HG03378 (cell line): ENCODE measurements around the gene ZBTB7A.

Source experiments
- ATAC-seq: cut with Tn5 transposase; IDR thresholded peaks from one replicate; pipeline ENCODE4 v1.9.1; 2021; ENCODE audit warnings: mild to moderate bottlenecking, moderate library complexity; ENCODE audit not compliant: unreplicated experiment

Gene ZBTB7A

DNA sequence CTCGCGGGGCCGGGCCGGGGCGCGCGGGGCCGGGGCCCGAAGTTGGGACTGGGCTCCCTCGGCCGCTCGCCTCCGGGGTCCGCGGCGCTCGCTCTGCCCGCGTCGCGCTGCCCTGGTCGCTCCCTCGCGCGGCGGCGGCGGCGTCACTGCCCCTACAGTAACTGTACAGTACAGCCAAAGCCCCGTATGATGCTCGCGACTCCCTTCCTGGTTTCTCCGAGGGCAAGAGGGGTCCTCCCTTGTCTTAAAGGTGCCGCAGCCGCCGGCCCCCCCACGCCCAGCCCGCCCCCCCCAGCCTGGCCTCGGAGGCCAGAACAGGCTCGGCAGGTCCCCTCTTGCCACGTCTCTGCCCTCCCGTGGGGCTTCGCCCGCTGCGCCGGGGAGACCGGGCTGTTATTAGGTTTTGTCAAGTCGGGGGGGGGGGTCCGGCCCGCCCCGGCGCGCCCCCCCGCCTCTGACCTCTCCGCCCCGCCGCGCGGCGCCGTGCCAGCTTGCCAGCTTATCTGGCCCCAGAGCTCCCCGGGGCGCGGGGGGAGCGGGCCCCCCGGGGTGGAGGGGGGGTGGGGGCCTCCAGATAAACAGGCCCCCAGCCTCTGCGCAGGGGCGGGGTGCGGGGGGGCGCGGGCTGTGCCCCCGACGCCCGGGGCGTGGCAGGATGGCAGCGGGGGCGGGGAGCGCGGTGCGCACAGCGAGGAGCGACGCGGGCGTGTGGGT lies at the start of gene ZBTB7A:
ZBTB7A (minus strand) TSS at position 218 of the 714 bp plus-strand sequence. CDS start 11,667 bp downstream, outside the sequence.
- no peak for ATAC-seq

DNA sequence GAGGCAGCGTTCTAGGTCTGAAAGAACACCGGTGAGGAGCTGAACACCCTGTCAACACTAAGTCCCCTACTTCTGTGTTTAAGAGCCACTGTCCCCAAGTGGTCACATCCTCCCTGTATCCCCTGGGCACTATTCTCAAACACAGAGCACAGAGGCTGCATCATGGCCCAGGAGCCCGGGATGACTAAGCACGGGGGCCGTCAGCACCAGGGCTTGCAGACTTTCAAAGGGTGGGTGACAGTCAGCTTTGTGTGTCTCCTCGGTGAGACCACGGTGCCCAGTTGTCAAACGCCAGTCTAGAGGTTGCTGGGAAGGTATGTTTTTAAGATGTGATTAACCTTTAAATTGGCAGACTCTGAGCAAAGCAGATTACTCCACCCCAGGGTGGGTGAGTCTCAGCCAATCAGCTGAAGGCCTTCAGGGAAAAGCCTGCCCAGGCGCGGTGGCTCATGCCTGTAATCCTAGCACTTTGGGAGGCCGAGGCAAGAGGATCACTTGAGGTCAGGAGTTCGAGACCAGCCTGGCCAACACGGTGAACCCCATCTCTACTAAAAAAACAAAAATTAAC lies 49.2 kb upstream of the ZBTB7A start:
- ATAC-seq: no peak

DNA sequence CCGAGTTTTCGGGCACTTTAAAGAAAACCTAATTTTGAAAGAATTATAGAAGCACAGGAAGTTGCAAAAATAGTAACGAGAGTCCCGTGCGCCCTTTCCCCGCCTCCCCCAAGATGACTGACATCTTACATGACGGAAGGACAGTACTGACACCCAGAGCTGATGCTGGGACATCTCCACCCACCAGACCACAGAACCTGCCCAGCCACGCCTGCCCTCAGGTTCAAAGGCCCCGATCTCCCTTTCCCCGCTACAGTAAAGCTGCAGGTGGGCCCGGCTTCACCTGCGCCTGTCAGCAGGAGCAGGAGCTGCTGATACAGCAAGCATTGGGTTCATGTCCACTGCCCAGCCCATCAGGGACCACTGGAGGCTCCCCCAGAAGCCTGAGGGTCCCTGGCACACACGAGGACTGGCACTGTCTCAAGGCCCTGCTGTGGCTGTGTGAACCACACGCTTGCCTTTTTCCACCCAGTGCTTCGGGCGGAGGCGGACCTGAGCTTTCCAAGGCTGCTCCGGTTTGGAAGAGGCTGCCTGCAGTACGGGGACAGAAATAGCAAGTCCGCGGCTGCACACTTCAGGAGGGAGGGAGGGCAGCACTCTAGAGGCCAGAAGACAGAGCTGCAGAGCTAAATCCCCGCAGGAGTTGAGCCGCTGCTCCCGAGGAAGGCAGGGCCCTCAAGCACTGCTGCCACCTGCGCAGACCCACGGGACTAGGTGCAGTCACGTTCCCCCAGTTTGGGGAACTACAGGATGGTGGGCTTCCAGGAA lies 48.5 kb upstream of the ZBTB7A start:
- no peak for ATAC-seq

DNA sequence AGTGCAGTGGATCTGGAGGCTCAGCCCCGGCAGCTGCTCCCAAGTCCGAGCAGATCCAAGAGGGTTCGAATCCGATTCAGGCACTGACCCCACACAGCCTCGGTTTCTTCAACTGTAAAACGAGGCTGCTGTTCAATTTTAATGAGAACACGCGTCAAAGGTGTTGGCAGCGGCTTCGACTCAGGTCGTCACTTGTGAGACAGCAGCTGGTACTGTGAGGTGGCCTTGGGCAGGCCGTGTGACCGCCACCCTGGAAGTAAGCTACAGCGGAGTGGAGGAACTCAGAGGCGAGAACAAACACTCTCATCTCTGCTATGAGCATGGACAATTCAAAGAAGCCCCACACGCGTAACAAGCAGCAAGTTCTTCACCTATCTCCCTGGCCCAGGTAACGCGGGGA lies 47.5 kb upstream of the ZBTB7A start:
- no peak for ATAC-seq

DNA sequence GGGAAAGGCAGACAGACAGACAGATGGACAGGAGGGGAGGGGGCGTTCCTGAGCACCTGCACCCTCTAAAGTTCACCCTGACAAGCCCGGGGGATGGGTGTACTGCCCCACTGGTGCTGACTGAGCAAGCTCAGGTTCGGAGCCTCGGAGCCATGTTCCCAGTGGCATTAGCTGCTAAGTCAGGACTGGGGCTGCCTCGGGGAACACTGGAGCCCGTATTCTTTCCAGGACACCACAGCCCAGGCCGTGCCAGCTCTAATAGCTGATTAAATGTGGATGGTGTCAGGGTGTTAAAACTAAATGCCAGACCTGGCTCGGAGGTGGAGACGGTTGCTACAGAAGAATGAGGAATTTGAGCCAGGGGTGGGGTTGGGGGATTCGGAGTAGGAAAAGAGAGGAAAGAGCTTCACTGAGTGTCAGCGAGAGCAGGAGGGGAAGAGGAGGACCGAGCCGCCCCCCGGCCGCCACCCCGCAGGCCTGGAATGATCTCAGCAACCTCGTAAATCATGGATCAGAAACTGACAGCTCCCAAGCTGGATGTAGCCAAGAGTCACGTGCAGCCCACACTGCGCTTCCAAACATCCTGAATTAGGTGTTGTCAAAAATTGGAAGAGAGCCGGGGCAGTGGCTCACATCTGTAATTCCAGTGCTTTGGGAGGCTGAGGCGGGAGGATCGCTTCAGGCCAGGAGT lies 46.8 kb upstream of the ZBTB7A start:
- ATAC-seq: no peak

DNA sequence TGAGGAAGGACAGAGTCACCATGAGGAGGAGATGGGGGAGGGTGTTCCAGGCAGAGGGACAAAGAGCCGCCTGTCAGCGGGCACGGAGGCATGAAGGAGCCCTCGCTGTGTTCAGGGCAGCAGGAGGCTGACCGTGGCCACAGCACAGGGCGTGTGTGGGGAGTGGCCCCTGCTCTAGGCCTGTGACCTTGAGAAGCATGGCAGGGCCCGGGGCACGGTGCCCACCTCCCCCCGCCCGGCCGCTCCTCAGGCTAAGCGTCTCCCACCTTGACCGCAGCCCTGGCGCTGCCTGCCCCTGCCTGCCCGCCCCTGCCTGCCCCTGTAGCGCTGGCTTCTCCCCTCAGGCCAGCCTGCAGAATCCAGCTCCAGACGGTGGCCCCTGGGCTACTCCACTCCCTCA lies 45.7 kb upstream of the ZBTB7A start:
- ATAC-seq: no peak

DNA sequence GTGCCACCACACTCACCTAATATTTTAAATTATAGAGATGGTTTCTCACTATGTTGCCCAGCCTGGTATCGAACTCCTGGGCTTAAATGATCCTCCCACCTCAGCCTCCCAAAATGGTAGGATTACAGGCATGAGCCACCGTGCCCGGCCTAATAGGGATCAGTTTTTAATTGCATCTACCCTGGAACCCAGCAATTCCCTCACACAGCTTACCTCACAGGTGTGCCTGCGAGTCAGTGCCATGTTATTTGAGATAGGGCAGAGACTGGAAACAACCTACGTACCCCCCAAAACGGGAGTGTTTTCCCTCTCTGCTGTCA lies 42.9 kb upstream of the ZBTB7A start:
- no peak for ATAC-seq

DNA sequence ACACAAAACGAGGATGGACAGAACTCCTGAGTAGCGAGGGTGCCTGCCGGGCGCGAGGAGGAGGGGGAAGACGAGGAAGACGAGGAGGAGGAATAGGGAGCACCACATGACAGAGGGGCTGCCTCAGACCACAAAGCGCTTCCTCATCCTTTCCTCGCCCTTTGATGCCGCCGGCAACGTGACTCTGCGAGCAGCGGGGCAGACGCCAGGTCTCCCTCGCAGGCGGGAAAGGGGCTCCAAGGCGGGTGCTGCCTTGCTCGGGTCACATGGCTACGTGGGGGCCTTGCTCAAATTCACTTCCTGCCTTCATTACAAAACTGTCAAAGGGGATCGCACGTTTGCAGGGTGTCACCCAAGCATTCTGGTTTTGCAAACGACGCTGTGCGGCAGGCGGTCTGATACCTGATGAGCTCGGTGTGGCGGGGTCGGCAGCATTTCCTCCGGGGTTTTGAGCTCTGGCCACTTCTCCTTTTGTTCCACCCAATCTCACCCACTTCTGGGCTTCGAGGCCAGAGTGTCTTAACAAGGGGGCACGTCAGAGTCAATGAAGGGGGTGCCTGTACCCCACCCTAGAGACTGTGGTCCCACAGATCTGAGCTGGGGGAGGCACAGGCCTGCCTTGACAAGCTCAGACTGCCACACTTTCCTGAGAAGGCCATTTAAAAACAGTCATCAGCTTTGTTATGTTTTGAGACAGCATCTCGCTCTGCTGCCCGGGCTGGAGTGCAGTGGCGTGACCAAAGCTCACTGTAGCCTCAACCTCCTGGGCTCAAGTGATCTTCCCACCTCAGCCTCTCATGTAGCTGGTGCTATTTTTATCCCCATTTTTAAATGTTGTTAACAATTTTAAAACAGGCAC lies 42.3 kb upstream of the ZBTB7A start:
- peak; percentile 60 for ATAC-seq

DNA sequence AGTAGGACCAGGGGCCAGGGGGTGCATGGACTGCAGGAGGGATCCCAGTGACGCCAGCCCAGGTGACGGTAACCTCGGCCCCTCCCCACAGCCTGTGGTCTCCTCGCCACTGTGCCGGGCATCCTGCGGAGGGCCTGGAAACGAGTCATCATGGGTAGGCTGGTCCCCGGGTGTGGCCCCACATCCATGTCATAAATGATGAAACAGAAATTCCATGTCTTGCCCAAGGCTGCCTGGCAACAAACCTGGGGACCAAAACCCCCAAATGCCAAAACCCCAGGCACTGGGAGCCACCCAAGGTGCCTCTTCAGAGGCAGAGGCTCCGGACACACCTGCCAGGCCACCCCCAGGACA lies 36.4 kb upstream of the ZBTB7A start:
- no peak for ATAC-seq

DNA sequence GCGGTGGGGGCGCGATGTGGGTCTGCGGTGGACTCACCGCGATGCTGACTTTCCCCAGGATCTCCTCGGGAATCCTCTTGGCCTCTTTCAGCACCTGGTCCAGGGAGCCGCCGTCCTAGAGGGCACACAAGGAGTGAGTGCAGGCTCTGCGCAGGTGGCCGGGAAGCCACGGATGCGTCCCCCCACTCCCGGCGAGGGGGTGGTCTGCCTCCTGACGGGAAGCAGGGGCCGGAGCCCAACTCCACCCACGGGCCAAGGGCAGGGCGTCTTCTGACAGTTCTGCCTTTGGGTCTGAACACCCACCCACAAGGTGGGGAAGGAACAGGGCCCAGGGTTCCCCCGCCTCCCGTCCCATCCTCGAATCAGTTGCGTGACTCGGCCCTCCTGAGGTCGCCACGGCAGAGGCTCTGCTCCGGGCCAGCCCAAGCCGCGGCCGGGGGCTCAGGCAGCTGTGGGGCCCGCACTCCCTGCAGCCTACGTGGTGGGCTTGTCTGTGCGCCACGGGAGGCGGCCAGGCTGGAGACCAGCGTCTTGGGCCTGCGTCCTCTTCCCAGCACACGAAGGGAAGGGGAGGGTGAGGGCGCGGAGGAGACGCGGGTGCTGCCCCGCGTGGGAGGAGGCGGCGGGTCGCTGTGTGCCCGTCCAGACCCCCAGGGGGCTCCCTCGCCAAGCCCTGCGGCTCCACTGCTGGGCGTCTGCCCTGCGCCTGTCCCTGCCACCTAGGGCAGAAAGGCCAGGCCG lies 35.8 kb upstream of the ZBTB7A start:
- ATAC-seq: no peak

DNA sequence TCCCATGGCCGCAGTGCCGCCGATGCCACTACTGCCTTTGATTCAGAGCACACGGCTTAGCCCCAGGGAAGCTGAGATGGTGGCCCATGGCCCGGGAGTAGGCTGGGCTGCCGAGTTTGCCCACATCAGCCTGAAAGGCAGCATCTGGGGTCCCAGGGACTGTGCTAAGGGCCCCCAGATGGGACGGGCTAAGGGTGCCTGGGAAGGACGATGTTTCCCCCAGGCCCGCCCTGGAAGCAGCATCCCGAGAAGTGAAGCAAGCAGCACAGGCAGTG lies 34.7 kb upstream of the ZBTB7A start:
- ATAC-seq: no peak

DNA sequence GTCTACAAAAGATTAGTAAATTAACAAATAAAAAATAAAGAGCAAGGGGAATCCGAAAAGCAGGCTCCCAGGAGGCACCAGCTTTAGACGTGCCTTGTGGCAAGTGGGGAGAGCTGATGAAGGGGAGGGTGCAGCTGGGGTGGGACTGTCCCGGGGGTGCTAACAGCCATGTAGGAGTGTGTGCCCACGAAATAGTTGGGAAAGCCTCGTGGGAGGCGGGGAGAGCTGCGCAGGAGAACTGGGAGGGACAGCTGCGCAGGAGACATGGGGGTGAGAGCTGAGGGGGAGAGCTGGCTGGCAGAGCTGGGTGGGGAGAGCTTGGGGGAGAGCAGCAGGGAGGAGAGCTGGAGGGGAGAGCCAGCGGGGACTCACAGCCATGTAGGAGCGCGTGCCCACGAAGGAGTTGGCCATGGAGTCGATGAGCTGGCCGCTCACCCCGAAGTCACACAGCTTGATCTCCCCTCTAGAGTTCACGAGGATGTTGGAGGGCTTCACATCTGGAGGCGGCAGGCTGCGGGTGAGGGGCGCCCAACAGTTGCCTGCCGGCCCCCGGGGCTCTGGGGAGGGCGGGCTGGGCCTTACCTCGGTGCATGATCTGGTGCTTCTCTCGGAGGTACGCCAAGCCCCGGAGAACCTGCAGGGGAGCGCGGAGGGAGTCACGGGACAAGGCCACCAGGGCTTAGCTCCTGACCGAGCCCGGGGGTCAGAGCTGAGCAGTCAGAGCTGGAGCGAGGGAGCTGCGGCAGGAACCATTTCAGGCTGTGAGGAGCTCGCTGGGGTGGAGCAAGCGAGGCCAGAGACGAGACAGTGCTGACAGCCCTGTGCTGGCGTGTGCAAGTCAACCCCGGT lies 34.2 kb upstream of the ZBTB7A start:
- no peak for ATAC-seq

DNA sequence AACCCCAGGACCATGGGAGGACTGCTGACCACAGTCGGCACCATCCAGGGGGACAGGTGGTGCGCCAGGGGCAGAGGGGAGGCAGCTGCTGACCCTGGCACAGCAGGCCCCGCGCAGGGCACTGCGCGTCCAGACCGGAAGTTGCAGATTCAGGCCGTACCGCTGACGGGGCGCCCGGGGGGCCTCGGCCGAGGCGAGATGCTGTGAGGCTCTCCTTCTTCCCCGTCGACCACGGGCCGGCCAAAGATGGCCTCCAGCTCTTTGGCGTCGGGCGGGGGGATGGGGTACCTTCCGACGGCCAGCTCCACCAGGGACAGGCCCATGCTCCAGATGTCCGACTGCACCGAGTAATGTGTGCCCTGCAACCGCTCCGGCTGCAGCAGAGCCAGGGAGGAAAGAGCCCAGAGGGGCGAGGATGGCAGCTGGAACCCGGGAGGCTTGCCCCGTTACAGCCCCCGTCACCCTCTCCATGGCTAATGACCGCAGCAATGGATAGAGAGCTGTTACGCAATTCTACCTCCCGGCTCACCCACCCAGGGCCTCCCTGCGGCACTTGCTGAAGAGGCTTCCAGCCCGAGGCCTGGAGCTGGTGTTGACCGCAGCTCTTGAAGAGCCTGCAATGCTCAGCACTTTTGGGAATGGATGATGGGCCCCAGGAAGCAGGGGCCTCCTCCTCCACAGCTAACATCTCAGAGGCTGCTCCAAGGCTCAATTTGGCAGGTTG lies 32.5 kb upstream of the ZBTB7A start:
- ATAC-seq: no peak

DNA sequence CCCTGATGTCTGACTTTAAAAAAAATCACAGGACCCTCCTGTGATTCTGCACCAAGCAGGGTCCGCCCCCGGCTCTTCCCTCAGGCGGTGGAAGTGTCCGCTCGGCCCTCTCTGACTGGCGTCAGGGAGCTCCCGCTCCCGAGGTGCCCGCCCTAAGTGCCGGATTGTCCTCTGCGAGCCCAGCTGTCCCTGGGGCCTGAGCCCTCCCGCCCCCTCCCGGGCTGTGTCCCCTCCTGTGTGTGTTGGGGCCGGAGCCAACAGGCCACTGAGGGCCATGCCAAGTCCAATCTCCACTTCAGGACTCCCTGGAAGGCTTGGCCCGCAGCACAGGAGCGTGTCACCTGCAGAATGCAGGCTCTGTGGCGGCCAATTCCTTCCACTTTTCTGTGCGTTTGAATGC lies 31.8 kb upstream of the ZBTB7A start:
- no peak for ATAC-seq

DNA sequence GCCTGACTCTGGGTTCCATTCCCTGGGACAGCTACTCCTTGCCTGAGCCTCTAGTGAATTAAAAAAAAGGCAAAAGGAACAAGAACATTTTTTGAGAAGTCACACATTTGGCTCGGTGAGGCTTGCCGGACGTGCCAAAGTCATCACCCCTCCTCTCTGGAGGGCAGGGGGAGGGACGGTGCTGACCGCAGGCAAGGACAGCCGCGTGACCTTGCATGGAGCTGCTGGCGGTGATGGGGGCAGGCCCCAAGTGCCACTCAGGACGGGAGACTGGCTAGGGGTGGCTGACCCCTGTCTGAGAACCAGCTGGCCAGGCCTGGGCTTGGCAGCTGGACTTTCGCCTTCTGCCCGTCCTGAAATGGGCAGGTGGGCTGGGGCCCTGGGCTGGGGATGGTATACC lies 30.8 kb upstream of the ZBTB7A start:
- no peak for ATAC-seq

DNA sequence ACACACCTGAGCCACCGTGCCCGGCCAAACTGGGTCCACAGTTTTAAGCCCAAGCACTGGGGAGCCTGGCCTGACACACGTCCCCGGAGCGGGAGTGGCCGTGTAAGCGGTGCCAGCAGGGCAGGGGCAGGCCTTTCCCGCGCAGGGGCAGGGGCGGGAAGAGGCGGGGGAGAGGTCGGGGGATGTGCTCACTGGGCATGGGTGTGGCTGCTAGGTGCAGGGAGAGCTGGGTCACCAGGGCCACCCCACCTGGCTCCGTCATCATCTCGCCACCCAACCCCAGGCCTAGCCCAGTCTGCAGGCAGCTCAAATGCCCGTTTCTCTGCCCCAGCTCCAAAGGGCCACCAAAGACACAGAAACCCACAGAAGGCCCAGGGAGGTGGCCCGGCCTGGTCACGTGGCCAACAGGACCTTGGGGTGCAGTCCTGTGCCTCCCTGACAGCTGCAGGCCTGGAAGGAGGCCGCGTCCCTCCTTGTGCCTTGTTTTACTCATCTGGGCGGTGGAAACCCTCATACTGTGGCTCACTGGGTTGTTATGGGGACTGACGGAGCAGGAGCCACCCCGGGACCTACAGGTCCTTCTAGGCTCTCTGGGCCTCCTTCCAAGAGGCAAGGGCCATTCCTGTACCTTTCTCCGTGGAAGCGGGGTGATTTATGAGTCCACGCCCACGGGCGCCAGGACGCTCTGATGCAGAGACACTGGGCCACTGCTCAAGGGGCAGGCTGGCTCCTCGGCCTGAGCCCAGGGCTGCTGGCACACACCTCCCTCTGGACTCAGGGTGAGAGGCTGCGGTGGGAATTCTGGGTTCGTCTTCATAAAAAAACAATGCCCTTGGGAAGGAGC lies 29.6 kb upstream of the ZBTB7A start:
- ATAC-seq: no peak

DNA sequence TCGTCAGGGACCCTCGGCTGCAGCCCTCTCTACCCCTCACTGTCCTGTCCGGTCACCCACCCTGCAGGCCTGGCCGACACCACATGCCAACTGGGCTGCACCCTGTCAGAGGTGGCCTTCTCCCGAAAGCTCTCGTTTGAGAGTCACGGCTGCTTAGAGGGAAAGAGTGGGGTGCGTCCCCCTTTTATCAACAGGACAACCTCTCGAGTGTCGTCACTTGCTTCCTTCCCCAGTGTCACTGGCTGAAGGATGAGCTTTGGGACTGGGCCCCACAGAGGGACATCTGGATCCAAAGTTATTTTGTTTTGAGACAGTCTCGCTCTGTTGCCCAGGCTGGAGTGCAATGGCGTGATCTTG lies 28.8 kb upstream of the ZBTB7A start:
- no peak for ATAC-seq
